Measurements from ENCODE around the gene PTPN20. TPM values are rescaled to one million over a fixed set of nuclear protein-coding genes. Genes with fewer than 3 reads are reported as not detected.

PTPN20 gene
- total RNA-seq, 1 experiment from 2014 or later: not detected

DNA sequence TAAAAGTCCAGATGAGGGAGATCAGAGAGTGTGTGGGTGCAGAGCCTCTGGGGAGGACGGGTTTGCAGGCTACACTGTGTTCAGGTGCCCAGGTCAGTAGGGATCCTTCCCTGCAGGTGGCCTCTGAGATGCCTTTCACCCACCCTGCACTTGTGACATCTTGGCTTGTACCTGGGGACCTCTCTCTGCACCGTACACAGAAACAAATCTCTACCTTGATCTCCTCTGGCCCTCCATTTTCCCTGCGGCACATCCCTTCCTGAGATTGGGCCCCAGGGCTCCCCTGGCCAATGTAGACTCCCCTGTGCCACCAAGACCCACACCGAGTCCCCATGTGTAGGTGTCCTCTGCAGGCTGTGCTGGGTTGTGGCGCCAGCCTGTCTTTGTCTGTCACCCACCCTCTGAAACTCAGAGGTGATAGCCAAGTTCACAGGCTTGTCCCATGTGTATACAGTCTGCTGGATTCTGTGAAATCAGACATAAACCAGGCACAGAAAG lies 140.6 kb downstream of the PTPN20 start:
- H4K5ac ChIP-seq (ENCODE audit: insufficient read length, low read depth, low read length): no peak overlapping the region
- no peak overlapping the region for H2AK5ac ChIP-seq (ENCODE audit: insufficient read length, low read length)
- H3K23me2 ChIP-seq (ENCODE audit: insufficient read length, low read depth, low read length, poor library complexity, severe bottlenecking): no peaks in the 10 kb centered on the region
- H3K4ac ChIP-seq (ENCODE audit: low read depth, low read length): no peak overlapping the region
- no peak overlapping the region for H3K27ac ChIP-seq (ENCODE audit: insufficient read length, low read depth, low read length)
- no peak overlapping the region for H3K4me3 Mint-ChIP-seq
- WGBS (ENCODE audit: extremely low coverage, insufficient read length, low lambda C conversion rate): no CpG with 5 or more reads among the region's 5 CpGs
- no peak overlapping the region for H4K91ac ChIP-seq (ENCODE audit: insufficient read length, low read depth, low read length)
- H2BK12ac ChIP-seq (ENCODE audit: insufficient read length, low read depth, low read length): no peak overlapping the region
- H3K4me2 ChIP-seq (ENCODE audit: insufficient read depth, insufficient read length, low read length): no peak overlapping the region
- H3K4me1 Mint-ChIP-seq: peaks cover 0 to 2% of the 10 kb centered on the region in 2 experiments; a peak in 1 of 4 replicates
- H3K14ac ChIP-seq (ENCODE audit: insufficient read depth, low read length): peak overlapping the region; percentile 34; the same call in 1 of the 2 replicates
- DNase-seq: no peak
- no peaks in the 10 kb centered on the region for H3K9me3 Mint-ChIP-seq
- H2AFZ ChIP-seq (ENCODE audit: low read length): no peak overlapping the region
- no peak overlapping the region for H2BK5ac ChIP-seq (ENCODE audit: insufficient read length, low read length)
- no peaks in the 10 kb centered on the region for H4K20me1 ChIP-seq (ENCODE audit: control insufficient read depth, insufficient read depth, insufficient read length)
- TF ChIP-seq, protein P1, sequence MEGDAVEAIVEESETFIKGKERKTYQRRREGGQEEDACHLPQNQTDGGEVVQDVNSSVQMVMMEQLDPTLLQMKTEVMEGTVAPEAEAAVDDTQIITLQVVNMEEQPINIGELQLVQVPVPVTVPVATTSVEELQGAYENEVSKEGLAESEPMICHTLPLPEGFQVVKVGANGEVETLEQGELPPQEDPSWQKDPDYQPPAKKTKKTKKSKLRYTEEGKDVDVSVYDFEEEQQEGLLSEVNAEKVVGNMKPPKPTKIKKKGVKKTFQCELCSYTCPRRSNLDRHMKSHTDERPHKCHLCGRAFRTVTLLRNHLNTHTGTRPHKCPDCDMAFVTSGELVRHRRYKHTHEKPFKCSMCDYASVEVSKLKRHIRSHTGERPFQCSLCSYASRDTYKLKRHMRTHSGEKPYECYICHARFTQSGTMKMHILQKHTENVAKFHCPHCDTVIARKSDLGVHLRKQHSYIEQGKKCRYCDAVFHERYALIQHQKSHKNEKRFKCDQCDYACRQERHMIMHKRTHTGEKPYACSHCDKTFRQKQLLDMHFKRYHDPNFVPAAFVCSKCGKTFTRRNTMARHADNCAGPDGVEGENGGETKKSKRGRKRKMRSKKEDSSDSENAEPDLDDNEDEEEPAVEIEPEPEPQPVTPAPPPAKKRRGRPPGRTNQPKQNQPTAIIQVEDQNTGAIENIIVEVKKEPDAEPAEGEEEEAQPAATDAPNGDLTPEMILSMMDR (conservative IDR thresholded peaks at IDR 0.05): no peak
- H3K36me3 Mint-ChIP-seq (ENCODE audit: insufficient read depth in 1 of 3, low read depth in 3 of 3): no peaks in the 10 kb centered on the region
- H3K9me3 ChIP-seq (ENCODE audit: control insufficient read depth, low read depth, low read length): no peaks in the 10 kb centered on the region
- no peaks in the 10 kb centered on the region for H3K79me1 ChIP-seq (ENCODE audit: insufficient read depth, low read depth, low read length, poor library complexity, severe bottlenecking)
- H3K56ac ChIP-seq (ENCODE audit: insufficient read length, low read depth, low read length): no peak overlapping the region
- no peaks in the 10 kb centered on the region for H3K27me3 ChIP-seq (ENCODE audit: insufficient read depth, low read length)
- H2BK120ac ChIP-seq (ENCODE audit: low read depth, low read length, poor library complexity, severe bottlenecking): no peak overlapping the region
- H2BK20ac ChIP-seq (ENCODE audit: low read depth, low read length, poor library complexity, severe bottlenecking): no peak overlapping the region
- no peak overlapping the region for H4K8ac ChIP-seq (replicated peaks; ENCODE audit: insufficient read length, low read depth, low read length)
- no peak overlapping the region for H3K18ac ChIP-seq (ENCODE audit: insufficient read length, low read depth, low read length)
- H3K27me3 Mint-ChIP-seq (ENCODE audit: low read depth): no peaks in the 10 kb centered on the region
- no peak overlapping the region for H2BK15ac ChIP-seq (ENCODE audit: low read depth, low read length)
- H3K79me2 ChIP-seq (ENCODE audit: insufficient read depth, low read length): no peaks in the 10 kb centered on the region
- H3K9ac ChIP-seq (ENCODE audit: extremely low read depth, insufficient read length, low read length): no peak overlapping the region
- H3K23ac ChIP-seq (ENCODE audit: insufficient read length, low read depth, low read length): no peak overlapping the region
- no peak overlapping the region for H3T11ph ChIP-seq (ENCODE audit: low read length)
- H3K4me1 ChIP-seq (ENCODE audit: insufficient read depth, low read length): no peaks in the 10 kb centered on the region
- H3K27ac Mint-ChIP-seq: no peak overlapping the region

All from H9 (cell line).